Ectodermal cell (in vitro differentiated cells): Measurements from ENCODE around the gene MYL7.

Source experiments
- H3K27ac ChIP-seq: 2 replicates; pipeline ENCODE4 v1.7.0; 2013; ENCODE audit warnings: mild to moderate bottlenecking, low read depth, low read length; ENCODE audit not compliant: insufficient read depth, poor library complexity, severe bottlenecking
- H3K27me3 ChIP-seq: 2 replicates; pipeline ENCODE4 v1.7.0; 2013; ENCODE audit warnings: mild to moderate bottlenecking, low read length; ENCODE audit not compliant: insufficient read depth, control insufficient read depth, poor library complexity, severe bottlenecking
- H3K36me3 ChIP-seq: one replicate; pipeline ENCODE4 v1.7.0; 2013; ENCODE audit warnings: low read length; ENCODE audit not compliant: control insufficient read depth, insufficient read depth
- H3K4me1 ChIP-seq: one replicate; pipeline ENCODE4 v1.7.0; 2013; ENCODE audit warnings: low read length; ENCODE audit not compliant: control insufficient read depth, insufficient read depth
- H3K4me3 ChIP-seq: 2 replicates; pipeline ENCODE4 v1.7.0; 2013; ENCODE audit warnings: low read depth, low read length, control low read depth; ENCODE audit not compliant: insufficient read depth
- H3K9me3 ChIP-seq: 2 replicates; pipeline ENCODE4 v1.7.0; 2013; ENCODE audit warnings: mild to moderate bottlenecking, low read length, moderate library complexity; ENCODE audit not compliant: control insufficient read depth
- WGBS, 2 experiments: methylation state at CpG; one replicate each; pipeline ENCODE4 v1.1.7; 2013; ENCODE audit warnings: missing lambda C conversion rate in 2 of 2; 5-methylcytosine and 5-hydroxymethylcytosine counted together

MYL7 gene

DNA sequence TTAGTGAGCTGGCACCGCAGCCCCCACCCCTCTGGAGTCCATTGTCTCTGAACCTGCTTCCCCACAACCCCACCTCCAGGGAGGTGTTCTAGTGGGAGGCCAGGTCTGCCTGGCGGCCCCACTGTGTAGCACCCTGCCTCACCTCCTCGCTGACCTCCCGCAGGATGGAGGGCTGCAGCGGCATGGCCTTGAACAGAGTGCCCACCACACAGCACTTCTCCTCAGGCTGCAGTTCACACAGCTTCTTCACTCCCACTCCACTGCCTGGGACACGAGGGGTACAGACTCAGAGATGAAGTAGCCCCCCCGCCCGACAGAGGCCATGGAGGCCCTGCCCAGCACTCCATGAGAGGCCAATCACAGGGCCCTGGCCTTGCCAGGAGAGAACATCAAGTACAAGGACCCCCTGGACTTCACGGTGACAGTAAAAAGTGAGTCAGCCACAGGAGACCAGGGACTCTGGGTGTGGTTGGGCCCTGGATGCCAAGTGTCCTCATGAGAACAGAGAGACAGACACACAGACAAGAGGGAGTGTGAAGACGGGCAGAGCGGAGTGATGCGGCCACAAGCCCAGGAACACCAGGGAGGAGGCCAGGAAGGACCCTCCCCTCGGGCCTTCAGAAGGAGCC lies 23.2 kb downstream of the MYL7 start:
- H3K36me3 ChIP-seq, result peaks cover 14% of the 10 kb centered on the region
- no peak overlapping the region for H3K27ac ChIP-seq
- peaks cover 3% of the 10 kb centered on the region for H3K4me1 ChIP-seq
- H3K4me3 ChIP-seq, result no peak overlapping the region
- no peaks in the 10 kb centered on the region for H3K27me3 ChIP-seq
- H3K9me3 ChIP-seq, result no peaks in the 10 kb centered on the region
- 94 to 96% methylated on average over 13 of the region's 13 CpGs for WGBS, 2 experiments

DNA sequence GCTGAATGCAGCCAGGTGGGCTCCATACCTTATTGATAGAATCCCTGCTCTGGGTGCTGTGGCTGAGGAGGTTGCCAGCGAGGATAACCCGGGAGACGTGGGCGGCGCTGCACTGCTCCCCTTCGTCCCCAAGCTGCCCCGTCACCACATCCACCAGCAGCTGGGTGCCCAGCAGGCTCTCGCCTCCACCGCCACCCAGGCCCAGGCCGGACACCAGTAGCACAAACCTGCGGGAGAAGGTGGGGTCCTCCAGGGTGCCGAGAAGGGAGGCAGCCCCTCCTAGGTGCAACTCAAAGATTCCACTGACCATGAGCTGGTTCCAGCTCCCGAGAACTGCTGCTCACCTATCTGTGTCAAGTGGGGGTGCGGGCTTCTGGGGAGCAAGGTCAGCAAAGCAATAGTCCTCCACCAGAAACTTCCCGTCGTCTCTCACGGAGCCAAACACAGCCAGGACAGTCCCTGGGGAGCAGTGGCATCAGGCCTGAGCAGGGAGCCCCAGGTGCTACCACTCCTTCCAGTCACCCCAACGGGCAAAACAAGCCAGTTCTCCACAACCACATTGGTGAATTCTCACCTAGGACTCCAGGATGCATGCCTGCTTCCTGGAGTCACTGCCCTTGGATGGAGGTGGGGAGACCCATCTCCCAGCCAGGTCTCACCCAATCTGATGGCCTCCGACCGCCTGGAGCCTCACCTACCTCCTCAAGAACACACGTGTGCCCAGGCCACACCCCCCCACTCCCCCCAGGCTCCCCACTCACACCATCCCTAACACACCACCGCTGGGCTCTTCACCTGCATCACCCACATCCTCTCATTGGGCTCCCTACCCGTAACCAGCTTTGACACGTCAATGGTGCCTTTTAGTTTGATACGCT lies 24.1 kb downstream of the MYL7 start:
- Histone ChIP-seq H3K4me3 (no peak overlapping the region), H3K27me3 (no peaks in the 10 kb centered on the region), H3K36me3 (peaks cover 18% of the 10 kb centered on the region), H3K9me3 (no peaks in the 10 kb centered on the region), H3K27ac (no peak overlapping the region), H3K4me1 (peaks cover 1% of the 10 kb centered on the region)
- WGBS, 2 experiments, result 94 to 96% methylated on average over 25 of the region's 25 CpGs

DNA sequence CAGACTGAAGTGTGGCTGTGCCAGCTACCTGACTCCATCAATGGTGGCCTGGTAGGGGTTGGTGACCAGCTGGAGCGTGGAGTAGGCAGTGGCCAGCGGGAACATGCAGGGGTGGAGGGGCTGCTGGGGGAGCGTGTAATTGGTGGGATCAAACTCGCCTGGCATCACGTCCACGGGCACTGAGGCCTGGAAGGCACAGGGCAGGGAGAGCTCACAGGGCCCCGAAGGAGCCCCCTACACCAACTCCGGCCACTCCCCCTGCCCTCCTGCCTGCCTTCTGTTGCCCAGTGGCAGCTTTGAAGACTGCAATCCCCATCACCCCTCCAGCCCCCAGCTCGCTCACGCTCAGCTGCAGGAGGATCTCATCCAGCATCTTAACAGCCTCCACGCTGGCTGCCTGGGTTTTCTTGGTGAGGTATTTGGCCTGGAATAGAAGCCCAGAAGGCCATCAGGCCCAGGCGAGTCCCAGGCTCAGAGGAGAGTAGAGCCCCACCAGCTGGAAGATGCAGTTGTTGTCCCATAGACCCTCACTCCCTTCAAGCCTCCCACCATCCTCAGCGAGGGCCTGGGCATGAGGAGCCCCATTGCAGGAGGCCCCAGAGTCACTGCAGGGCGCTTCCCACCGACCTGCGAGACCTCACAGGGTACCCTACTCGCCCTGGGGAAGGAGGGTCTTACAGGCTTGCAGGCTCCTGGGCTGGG lies 24.9 kb downstream of the MYL7 start:
- Histone ChIP-seq H3K4me1 (no peaks in the 10 kb centered on the region), H3K9me3 (no peaks in the 10 kb centered on the region), H3K27me3 (no peaks in the 10 kb centered on the region), H3K4me3 (no peak overlapping the region), H3K27ac (no peak overlapping the region), H3K36me3 (peaks cover 18% of the 10 kb centered on the region)
- 91 to 92% methylated on average over 17 of the region's 17 CpGs for WGBS, 2 experiments

DNA sequence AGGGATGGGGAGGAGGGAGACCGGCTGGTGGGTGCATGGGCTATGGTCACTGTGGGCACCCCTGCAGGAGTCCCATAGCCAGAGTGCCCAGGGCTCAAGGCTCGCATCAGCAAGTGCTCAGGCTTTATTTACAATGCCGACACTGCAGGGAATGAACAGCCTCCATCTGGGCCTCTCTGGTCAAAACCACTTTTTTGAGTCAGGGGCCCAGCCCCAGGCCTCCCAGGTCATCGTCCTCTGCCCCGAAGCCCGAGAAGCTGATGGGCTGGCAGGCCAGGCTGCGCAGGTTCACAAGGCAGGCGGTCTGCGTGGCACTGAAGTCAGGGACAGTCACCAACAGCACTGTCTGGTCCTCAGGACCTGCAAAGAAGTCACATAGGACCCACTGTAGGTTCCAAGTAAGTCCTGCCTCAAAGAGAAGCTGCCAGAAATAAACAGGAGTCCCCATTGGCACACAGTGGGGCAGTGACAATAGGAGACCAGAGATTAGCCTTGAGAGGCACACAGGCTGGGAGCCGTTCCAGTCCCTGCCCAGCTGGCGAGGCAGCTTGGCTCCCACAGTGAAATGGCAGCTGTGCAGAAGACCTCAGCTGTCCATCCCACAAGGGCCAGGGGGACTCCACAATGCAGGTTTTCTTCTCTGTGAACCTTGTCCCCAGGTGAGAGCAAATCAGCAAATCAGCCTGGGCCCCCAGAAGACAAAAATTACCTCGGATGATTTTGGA lies 26.4 kb downstream of the MYL7 start:
- H3K4me1 ChIP-seq, result no peaks in the 10 kb centered on the region
- WGBS, 2 experiments, result 94 to 95% methylated on average over 12 of the region's 12 CpGs
- no peak overlapping the region for H3K4me3 ChIP-seq
- no peaks in the 10 kb centered on the region for H3K27me3 ChIP-seq
- no peak overlapping the region for H3K27ac ChIP-seq
- no peaks in the 10 kb centered on the region for H3K9me3 ChIP-seq
- peaks cover 18% of the 10 kb centered on the region for H3K36me3 ChIP-seq

DNA sequence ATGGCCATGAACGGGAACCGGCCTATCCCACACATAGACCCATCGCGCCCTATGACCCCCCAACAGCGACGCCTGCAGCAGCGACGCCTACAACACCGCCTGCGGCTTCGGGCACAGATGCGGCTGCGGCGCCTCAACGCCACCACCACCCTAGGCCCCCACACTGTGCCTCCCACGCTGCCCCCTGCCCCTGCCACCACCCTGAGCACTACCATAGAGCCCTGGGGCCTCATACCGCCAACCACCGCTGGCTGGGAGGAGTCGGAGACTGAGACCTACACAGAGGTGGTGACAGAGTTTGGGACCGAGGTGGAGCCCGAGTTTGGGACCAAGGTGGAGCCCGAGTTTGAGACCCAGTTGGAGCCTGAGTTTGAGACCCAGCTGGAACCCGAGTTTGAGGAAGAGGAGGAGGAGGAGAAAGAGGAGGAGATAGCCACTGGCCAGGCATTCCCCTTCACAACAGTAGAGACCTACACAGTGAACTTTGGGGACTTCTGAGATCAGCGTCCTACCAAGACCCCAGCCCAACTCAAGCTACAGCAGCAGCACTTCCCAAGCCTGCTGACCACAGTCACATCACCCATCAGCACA lies 27.3 kb downstream of the MYL7 start:
- H3K36me3 ChIP-seq, result peaks cover 10% of the 10 kb centered on the region
- no peaks in the 10 kb centered on the region for H3K4me1 ChIP-seq
- no peaks in the 10 kb centered on the region for H3K9me3 ChIP-seq
- 96 to 98% methylated on average over 24 of the region's 24 CpGs for WGBS, 2 experiments
- no peak overlapping the region for H3K4me3 ChIP-seq
- H3K27me3 ChIP-seq, result no peaks in the 10 kb centered on the region
- H3K27ac ChIP-seq, result no peak overlapping the region

DNA sequence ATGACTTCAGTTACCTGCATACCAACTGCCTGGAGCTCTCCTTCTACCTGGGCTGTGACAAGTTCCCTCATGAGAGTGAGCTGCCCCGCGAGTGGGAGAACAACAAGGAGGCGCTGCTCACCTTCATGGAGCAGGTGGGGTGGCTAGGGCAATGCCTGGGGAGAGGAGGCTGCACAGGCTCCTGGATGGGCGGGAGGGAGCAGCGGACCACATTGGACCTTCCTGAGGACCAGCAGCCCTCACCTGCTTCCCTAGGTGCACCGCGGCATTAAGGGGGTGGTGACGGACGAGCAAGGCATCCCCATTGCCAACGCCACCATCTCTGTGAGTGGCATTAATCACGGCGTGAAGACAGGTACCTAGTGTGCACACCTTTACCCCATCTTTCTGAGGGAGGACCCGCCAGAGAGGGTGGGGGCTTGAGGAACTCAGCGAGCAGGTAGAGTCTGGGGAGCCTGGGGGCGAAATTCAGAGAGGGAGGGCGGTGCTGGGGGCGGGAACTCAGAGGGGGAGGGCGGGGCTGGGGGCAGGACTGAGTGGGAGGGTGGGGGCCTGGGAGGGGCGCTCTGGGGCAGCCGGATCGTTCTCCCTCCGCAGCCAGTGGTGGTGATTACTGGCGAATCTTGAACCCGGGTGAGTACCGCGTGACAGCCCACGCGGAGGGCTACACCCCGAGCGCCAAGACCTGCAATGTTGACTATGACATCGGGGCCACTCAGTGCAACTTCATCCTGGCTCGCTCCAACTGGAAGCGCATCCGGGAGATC lies 28.0 kb downstream of the MYL7 start:
- no peak overlapping the region for H3K4me3 ChIP-seq
- no peaks in the 10 kb centered on the region for H3K4me1 ChIP-seq
- H3K9me3 ChIP-seq, result no peaks in the 10 kb centered on the region
- no peaks in the 10 kb centered on the region for H3K27me3 ChIP-seq
- no peak overlapping the region for H3K27ac ChIP-seq
- peaks cover 10% of the 10 kb centered on the region for H3K36me3 ChIP-seq
- WGBS, 2 experiments, result 95% methylated on average over 33 to 34 of the region's 34 CpGs

DNA sequence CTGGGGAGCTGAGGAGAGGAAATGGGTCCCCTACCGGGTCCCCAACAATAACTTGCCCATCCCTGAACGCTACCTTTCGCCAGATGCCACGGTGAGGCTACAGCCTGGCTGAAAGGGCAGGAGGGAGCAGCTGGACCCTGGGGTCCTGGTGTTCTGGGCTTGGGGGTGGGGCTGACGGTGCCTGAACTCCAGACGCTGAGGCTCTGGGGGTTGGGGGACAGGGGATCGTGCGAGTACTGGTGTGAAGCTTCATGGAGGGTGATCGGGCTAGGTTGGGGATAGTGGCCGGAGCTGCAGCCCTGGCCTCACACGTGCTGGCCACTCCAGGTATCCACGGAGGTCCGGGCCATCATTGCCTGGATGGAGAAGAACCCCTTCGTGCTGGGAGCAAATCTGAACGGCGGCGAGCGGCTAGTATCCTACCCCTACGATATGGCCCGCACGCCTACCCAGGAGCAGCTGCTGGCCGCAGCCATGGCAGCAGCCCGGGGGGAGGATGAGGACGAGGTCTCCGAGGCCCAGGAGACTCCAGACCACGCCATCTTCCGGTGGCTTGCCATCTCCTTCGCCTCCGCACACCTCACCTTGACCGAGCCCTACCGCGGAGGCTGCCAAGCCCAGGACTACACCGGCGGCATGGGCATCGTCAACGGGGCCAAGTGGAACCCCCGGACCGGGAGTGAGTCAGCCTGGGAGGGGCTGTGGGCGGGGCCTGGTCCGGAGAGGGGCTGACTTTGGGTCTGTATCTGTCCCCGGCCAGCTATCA lies 28.7 kb downstream of the MYL7 start:
- H3K27ac ChIP-seq, result no peak overlapping the region
- peaks cover 10% of the 10 kb centered on the region for H3K36me3 ChIP-seq
- H3K4me3 ChIP-seq, result no peak overlapping the region
- WGBS, 2 experiments, result 89 to 90% methylated on average over 41 of the region's 41 CpGs
- no peaks in the 10 kb centered on the region for H3K27me3 ChIP-seq
- no peaks in the 10 kb centered on the region for H3K9me3 ChIP-seq
- H3K4me1 ChIP-seq, result no peaks in the 10 kb centered on the region

DNA sequence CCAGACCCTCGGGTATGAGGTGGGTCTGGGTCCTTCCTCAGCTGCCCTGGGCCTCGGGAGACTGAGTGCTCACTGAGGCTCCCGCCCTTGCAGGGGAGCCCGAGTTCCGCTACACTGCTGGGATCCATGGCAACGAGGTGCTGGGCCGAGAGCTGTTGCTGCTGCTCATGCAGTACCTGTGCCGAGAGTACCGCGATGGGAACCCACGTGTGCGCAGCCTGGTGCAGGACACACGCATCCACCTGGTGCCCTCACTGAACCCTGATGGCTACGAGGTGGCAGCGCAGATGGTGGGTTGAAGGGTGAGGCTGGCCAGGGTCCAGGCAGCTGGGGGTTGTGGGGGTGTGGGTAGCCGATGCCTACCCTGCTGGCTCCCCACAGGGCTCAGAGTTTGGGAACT lies 29.4 kb downstream of the MYL7 start:
- H3K36me3 ChIP-seq, result peaks cover 10% of the 10 kb centered on the region
- 93 to 94% methylated on average over 16 of the region's 16 CpGs for WGBS, 2 experiments
- H3K27me3 ChIP-seq, result no peaks in the 10 kb centered on the region
- H3K9me3 ChIP-seq, result no peaks in the 10 kb centered on the region
- no peak overlapping the region for H3K4me3 ChIP-seq
- H3K27ac ChIP-seq, result no peak overlapping the region
- H3K4me1 ChIP-seq, result no peaks in the 10 kb centered on the region
